HepG2 (cell line): Measurements from ENCODE around the gene REEP2. TPM values are rescaled to one million over a fixed set of nuclear protein-coding genes. Genes with fewer than 3 reads are reported as not detected.

Experiments
- ELF4 ChIP-seq: sonication (generic); formaldehyde crosslinking; IDR thresholded peaks from 2 replicates; pipeline ENCODE4 v1.5.0; 2020; ENCODE audit warnings: missing genetic modification reagents, mild to moderate bottlenecking, moderate library complexity, borderline replicate concordance
- EZH2 ChIP-seq: conservative IDR thresholded peaks from 2 replicates; pipeline ENCODE4 v1.6.1; 2012; ENCODE audit warnings: mild to moderate bottlenecking, low read depth, low read length, moderate library complexity
- GLI4 ChIP-seq: sonication (generic); formaldehyde crosslinking; IDR thresholded peaks from 2 replicates; pipeline ENCODE4 v1.5.1; 2020; ENCODE audit warnings: missing genetic modification reagents, mild to moderate bottlenecking, moderate library complexity, borderline replicate concordance
- HMGA1 ChIP-seq: sonication (generic); formaldehyde crosslinking; conservative IDR thresholded peaks from 2 replicates; pipeline ENCODE4 v1.4.0; 2020; ENCODE audit warnings: missing genetic modification reagents
- HNRNPL ChIP-seq: fragments of 200-400 bp; formaldehyde crosslinking; IDR thresholded peaks from 2 replicates; pipeline ENCODE4 v1.6.1; 2017; ENCODE audit warnings: mild to moderate bottlenecking, low read depth, low read length
- MAFF ChIP-seq: IDR thresholded peaks from 2 replicates; pipeline ENCODE4 v1.6.1; 2011; ENCODE audit warnings: low read depth, low read length, improper control_type of control experiment
- MEF2D ChIP-seq: sonication (generic); formaldehyde crosslinking; IDR thresholded peaks from 2 replicates; pipeline ENCODE4 v1.5.1; 2020; ENCODE audit warnings: mild to moderate bottlenecking, missing genetic modification reagents
- RBM39 ChIP-seq: fragments of 200-400 bp; formaldehyde crosslinking; IDR thresholded peaks from one replicate; pipeline ENCODE4 v1.6.1; 2018; ENCODE audit warnings: antibody characterized with exemption, mild to moderate bottlenecking, low read depth, low read length; ENCODE audit not compliant: poor library complexity, severe bottlenecking
- RFXANK ChIP-seq: IDR thresholded peaks from 2 replicates; pipeline ENCODE4 v1.6.1; 2016
- SKI ChIP-seq: fragments of 450-650 bp; IDR thresholded peaks from one replicate; pipeline ENCODE4 v1.6.1; 2018; ENCODE audit warnings: mild to moderate bottlenecking; ENCODE audit not compliant: partially characterized antibody
- USF2 ChIP-seq, 2 experiments: sonication (generic) in 1 of 2; formaldehyde crosslinking in 1 of 2; IDR thresholded peaks; 2 replicates each; pipeline versions ENCODE4 v1.5.1 to v1.6.1; 2011 to 2020; ENCODE audit warnings: borderline replicate concordance in 1 of 2, low read depth in 1 of 2, low read length in 1 of 2, mild to moderate bottlenecking in 1 of 2, missing genetic modification reagents in 1 of 2, moderate library complexity in 1 of 2
- ZKSCAN1 ChIP-seq: fragments of 150-350 bp; IDR thresholded peaks from 2 replicates; pipeline ENCODE4 v1.6.1; 2014; ENCODE audit warnings: low read length
- ZNF280B ChIP-seq: sonication (generic); formaldehyde crosslinking; IDR thresholded peaks from 2 replicates; pipeline ENCODE4 v1.5.0; 2020; ENCODE audit warnings: missing genetic modification reagents, mild to moderate bottlenecking, borderline replicate concordance
- ZNF574 ChIP-seq: sonication (generic); formaldehyde crosslinking; IDR thresholded peaks from 2 replicates; pipeline ENCODE4 v1.4.0; 2020; ENCODE audit warnings: missing genetic modification reagents
- ZNF616 ChIP-seq: sonication (generic); formaldehyde crosslinking; IDR thresholded peaks from 2 replicates; pipeline ENCODE4 v1.5.0; 2020; ENCODE audit warnings: low read depth, mild to moderate bottlenecking, missing genetic modification reagents
- ZNF639 ChIP-seq: conservative IDR thresholded peaks from 2 replicates; pipeline ENCODE4 v1.6.1; 2018; ENCODE audit warnings: missing genetic modification reagents
- ZNF710 ChIP-seq: sonication (generic); formaldehyde crosslinking; IDR thresholded peaks from 2 replicates; pipeline ENCODE4 v1.5.0; 2020; ENCODE audit warnings: mild to moderate bottlenecking, missing genetic modification reagents, borderline replicate concordance
- ZNF792 ChIP-seq: IDR thresholded peaks from 2 replicates; pipeline ENCODE4 v1.6.1; 2016
- ZSCAN25 ChIP-seq: sonication (generic); formaldehyde crosslinking; IDR thresholded peaks from 2 replicates; pipeline ENCODE4 v1.8.0; 2022; ENCODE audit warnings: mild to moderate bottlenecking, missing genetic modification reagents
- polyA plus RNA-seq, 8 experiments: library from polyadenylated mRNA; depleted of rRNA in 3 of 8; stranded (reverse) in 7 of 8; unstranded in 1 of 8; fragments of >200 nt; fragmentation: Illumina TruSeq in 4 of 8; extraction: Trizol in 4 of 8; gene quantifications; 2 replicates each; pipeline versions ENCODE4 v1.2.1 to v1.2.3, GENCODE V29; 2011 to 2016; ENCODE audit warnings: low read depth in 4 of 8, missing spikeins in 1 of 8, mixed read lengths in 1 of 8; ENCODE audit not compliant: insufficient read depth in 1 of 8
- total RNA-seq, 5 experiments: library from RNA; depleted of rRNA; stranded (reverse); fragments of >200 nt; fragmentation: Illumina TruSeq; extraction: Trizol; gene quantifications; 2 replicates each; pipeline ENCODE4 v1.2.3, GENCODE V29; 2016; ENCODE audit warnings: low read depth in 1 of 5

The REEP2 gene
- total and polyA plus RNA-seq, 2 of the 13 experiments (the other 11 are each of a cell fraction or from before 2014, with no cell fraction given) = 5.3 to 7.8 TPM

GRCh38 chr5:138469540-138470321 lies 30.9 kb downstream of the REEP2 start (continued):
- TF ChIP-seq USF2 (IDR thresholded peaks at IDR 0.05; ENCODE audit: low read depth, low read length) (peak; percentile 53; the same call in 1 of the 2 replicates), USF2 (CRISPR knock-in tag; IDR thresholded peaks at IDR 0.05; ENCODE audit: borderline replicate concordance) (no peak), ZNF574 (CRISPR knock-in tag) (no peak), ZSCAN25 (no peak), MEF2D (CRISPR knock-in tag) (0 out of 2 replicates have a peak, but pooled peaks have one; percentile 37), GLI4 (no peak), MAFF (no peak), HMGA1 (no peak), ZNF639 (no peak), ZNF280B (CRISPR knock-in tag) (no peak), ZNF792 (CRISPR knock-in tag) (no peak), SKI (peak; percentile 53), ZKSCAN1 (no peak), ELF4 (CRISPR knock-in tag) (no peak), RBM39 (no peak), ZNF710 (CRISPR knock-in tag) (no peak), HNRNPL (no peak), EZH2 (no peak), ZNF616 (CRISPR knock-in tag) (no peak), RFXANK (CRISPR knock-in tag) (no peak)
